GM23338 (cell line): ENCODE data around the gene PXMP4. TPM values are rescaled to one million over a fixed set of nuclear protein-coding genes. Genes with fewer than 3 reads are reported as not detected.

Experiments
- ATAC-seq: fragments of 200-7000 bp; cut with Tn5 transposase; 3 replicates; pipeline ENCODE4 v1.9.1; 2020
- DNase-seq: peaks from one replicate; pipeline ENCODE4 v3.0.0-alpha.2; 2015; ENCODE audit warnings: low spot score
- H2AFZ ChIP-seq: fragments of 200-600 bp; sonication (generic); 2 replicates; pipeline ENCODE4 v1.8.0; 2016; ENCODE audit warnings: antibody characterized with exemption, mild to moderate bottlenecking, moderate library complexity
- H3F3A ChIP-seq: fragments of 200-600 bp; sonication (generic); replicated peaks from 2 replicates; pipeline ENCODE4 v1.8.0; 2017; ENCODE audit warnings: antibody characterized with exemption, mixed run types, low read depth
- H3K27ac ChIP-seq: fragments of 200-600 bp; sonication (generic); 2 replicates; pipeline ENCODE4 v1.6.1; 2016; ENCODE audit warnings: low read depth
- H3K27me3 ChIP-seq: fragments of 200-600 bp; sonication (generic); 2 replicates; pipeline ENCODE4 v1.8.0; 2016; ENCODE audit warnings: mild to moderate bottlenecking, mixed run types, moderate library complexity; ENCODE audit not compliant: insufficient read depth
- H3K36me3 ChIP-seq: fragments of 200-600 bp; sonication (generic); 2 replicates; pipeline ENCODE4 v1.8.0; 2016; ENCODE audit warnings: mild to moderate bottlenecking; ENCODE audit not compliant: insufficient read depth
- H3K4me1 ChIP-seq: fragments of 200-600 bp; sonication (generic); 2 replicates; pipeline ENCODE4 v1.8.0; 2016; ENCODE audit warnings: mild to moderate bottlenecking, moderate library complexity; ENCODE audit not compliant: insufficient read depth
- H3K4me2 ChIP-seq: fragments of 200-600 bp; sonication (generic); 2 replicates; pipeline ENCODE4 v1.7.1; 2017; ENCODE audit warnings: mixed run types
- H3K4me3 ChIP-seq: fragments of 200-600 bp; sonication (generic); 2 replicates; pipeline ENCODE4 v1.6.1; 2016; ENCODE audit warnings: mixed run types
- H3K79me2 ChIP-seq: fragments of 200-600 bp; sonication (generic); replicated peaks from 2 replicates; pipeline ENCODE4 v1.8.0; 2017; ENCODE audit warnings: mild to moderate bottlenecking; ENCODE audit not compliant: insufficient read depth
- H3K9me2 ChIP-seq: fragments of 200-600 bp; sonication (generic); 2 replicates; pipeline ENCODE4 v1.8.0; 2017; ENCODE audit not compliant: insufficient read depth
- H4K20me1 ChIP-seq: fragments of 200-600 bp; sonication (generic); replicated peaks from 2 replicates; pipeline ENCODE4 v1.8.0; 2017; ENCODE audit warnings: mild to moderate bottlenecking; ENCODE audit not compliant: insufficient read depth
- H3K27ac Mint-ChIP-seq: 2 replicates; pipeline ENCODE4 v1.8.0; 2020; ENCODE audit warnings: inconsistent platforms, mild to moderate bottlenecking, moderate library complexity, mixed read lengths
- H3K27me3 Mint-ChIP-seq: 3 replicates; pipeline ENCODE4 v1.8.0; 2022; ENCODE audit warnings: low read depth, mild to moderate bottlenecking, moderate library complexity, mixed read lengths, inconsistent platforms; ENCODE audit not compliant: insufficient read depth, poor library complexity
- H3K36me3 Mint-ChIP-seq: 3 replicates; pipeline ENCODE4 v1.8.0; 2021; ENCODE audit warnings: low read depth, mild to moderate bottlenecking, inconsistent platforms, moderate library complexity, mixed read lengths
- H3K4me1 Mint-ChIP-seq: 3 replicates; pipeline ENCODE4 v1.8.0; 2020; ENCODE audit warnings: mild to moderate bottlenecking, inconsistent platforms, mixed read lengths
- H3K4me3 Mint-ChIP-seq: 3 replicates; pipeline ENCODE4 v1.8.0; 2021; ENCODE audit warnings: moderate library complexity, mild to moderate bottlenecking, inconsistent platforms, mixed read lengths
- H3K9me3 Mint-ChIP-seq: 3 replicates; pipeline ENCODE4 v1.8.0; 2020; ENCODE audit warnings: moderate library complexity, mild to moderate bottlenecking, inconsistent platforms, mixed read lengths
- CREB1 ChIP-seq: fragments of 250-450 bp; sonication (Bioruptor Pico); IDR thresholded peaks from 2 replicates; pipeline ENCODE4 v1.5.0; 2020; ENCODE audit warnings: low read depth, mild to moderate bottlenecking, moderate library complexity
- CTCF ChIP-seq, 2 experiments: fragments of 200-600 bp in 1 of 2; sonication (generic) in 1 of 2; conservative IDR thresholded peaks; 2 replicates each; pipeline versions ENCODE4 v1.5.1 to v1.6.1; 2016 to 2017; ENCODE audit warnings: antibody characterized with exemption in 2 of 2, low read depth in 2 of 2, mild to moderate bottlenecking in 2 of 2, moderate library complexity in 1 of 2
- ETS1 ChIP-seq: IDR thresholded peaks from 2 replicates; pipeline ENCODE4 v1.6.1; 2016; ENCODE audit warnings: antibody characterized with exemption
- EZH2 ChIP-seq: fragments of 200-600 bp; sonication (generic); IDR thresholded peaks from one replicate; pipeline ENCODE4 v1.8.0; 2017; ENCODE audit warnings: antibody characterized with exemption, mild to moderate bottlenecking, low read depth; ENCODE audit not compliant: unreplicated experiment
- EZH2phosphoT487 ChIP-seq: fragments of 200-600 bp; sonication (generic); IDR thresholded peaks from one replicate; pipeline ENCODE4 v1.8.1; 2018; ENCODE audit warnings: antibody characterized with exemption; ENCODE audit not compliant: unreplicated experiment
- JUNB ChIP-seq: IDR thresholded peaks from one replicate; pipeline ENCODE4 v1.6.1; 2016; ENCODE audit warnings: antibody characterized with exemption; ENCODE audit not compliant: unreplicated experiment
- NANOG ChIP-seq: IDR thresholded peaks from 2 replicates; pipeline ENCODE4 v1.6.1; 2016; ENCODE audit warnings: antibody characterized with exemption, borderline replicate concordance
- POLR2AphosphoS5 ChIP-seq: IDR thresholded peaks from 2 replicates; pipeline ENCODE4 v1.6.1; 2016; ENCODE audit warnings: antibody characterized with exemption, low read depth
- REST ChIP-seq: IDR thresholded peaks from one replicate; pipeline ENCODE4 v1.6.1; 2018; ENCODE audit warnings: antibody characterized with exemption; ENCODE audit not compliant: unreplicated experiment
- STAT1 ChIP-seq: IDR thresholded peaks from one replicate; pipeline ENCODE4 v1.6.1; 2016; ENCODE audit warnings: antibody characterized with exemption; ENCODE audit not compliant: unreplicated experiment
- ZNF114 ChIP-seq: fragments of 250-450 bp; sonication (Bioruptor Pico); IDR thresholded peaks from 2 replicates; pipeline ENCODE4 v1.5.0; 2020; ENCODE audit warnings: mild to moderate bottlenecking, moderate library complexity
- ZNF331 ChIP-seq: fragments of 250-450 bp; sonication (Bioruptor Pico); IDR thresholded peaks from 2 replicates; pipeline ENCODE4 v1.5.0; 2020; ENCODE audit warnings: low read depth, mild to moderate bottlenecking, moderate library complexity
- polyA plus RNA-seq: library from polyadenylated mRNA; unstranded; fragments of >200 nt; fragmentation: Nextera tagmentation; extraction: Ambion mirVana; gene quantifications from 2 replicates; pipeline ENCODE4 v1.2.1, GENCODE V29; 2016
- total RNA-seq: library from RNA; depleted of rRNA; stranded (reverse); fragments of >200 nt; shearing (Covaris generic); gene quantifications from 2 replicates; pipeline ENCODE4 v1.2.3, GENCODE V29; 2014

PXMP4 gene
- total and polyA plus RNA-seq, 2 experiments from 2014 or later, result 1.2 to 3.5 TPM

GRCh38 chr20:33757458-33757857, 37.3 kb upstream of the PXMP4 start:
- H3K4me2 ChIP-seq, result no peak overlapping the region
- no peaks in the 10 kb centered on the region for H3K27me3 ChIP-seq
- peaks cover 3% of the 10 kb centered on the region; the same call in 1 of the 2 replicates for H3K36me3 ChIP-seq
- H3K4me3 ChIP-seq, result no peak overlapping the region
- H3K9me2 ChIP-seq, result no peaks in the 10 kb centered on the region
- Mint-ChIP-seq H3K4me1 (peaks cover 6% of the 10 kb centered on the region; the same call in 2 of the 3 replicates), H3K36me3 (peaks cover 30% of the 10 kb centered on the region), H3K27me3 (peaks cover 10% of the 10 kb centered on the region), H3K9me3 (no peaks in the 10 kb centered on the region), H3K4me3 (no peak overlapping the region), H3K27ac (no peak overlapping the region)
- TF ChIP-seq EZH2 (no peak), CTCF (conservative IDR thresholded peaks at IDR 0.05; ENCODE audit: low read depth in 2 of 2) (no peak), ZNF114 (CRISPR knock-in tag) (no peak), JUNB (no peak), STAT1 (no peak), EZH2phosphoT487 (no peak), CREB1 (CRISPR knock-in tag) (no peak), POLR2AphosphoS5 (no peak), REST (no peak), NANOG (no peak)
- H3K4me1 ChIP-seq, result no peaks in the 10 kb centered on the region
- H3K27ac ChIP-seq, result no peak overlapping the region
- no peak for ATAC-seq
- H4K20me1 ChIP-seq, result no peaks in the 10 kb centered on the region
- DNase-seq, result no peak
- H2AFZ ChIP-seq, result no peak overlapping the region
- no peaks in the 10 kb centered on the region for H3F3A ChIP-seq
- H3K79me2 ChIP-seq, result no peaks in the 10 kb centered on the region

GRCh38 chr20:33757046-33757445, 36.9 kb upstream of the PXMP4 start:
- TF ChIP-seq ETS1 (no peak), JUNB (no peak), POLR2AphosphoS5 (no peak), STAT1 (no peak), CTCF (conservative IDR thresholded peaks at IDR 0.05; ENCODE audit: low read depth in 2 of 2) (no peak), CREB1 (CRISPR knock-in tag) (no peak), ZNF331 (CRISPR knock-in tag) (no peak)
- no peak for ATAC-seq
- no peak for DNase-seq
- Mint-ChIP-seq H3K4me3 (no peak overlapping the region), H3K36me3 (peaks cover 30% of the 10 kb centered on the region), H3K9me3 (no peaks in the 10 kb centered on the region), H3K27me3 (peaks cover 10% of the 10 kb centered on the region), H3K27ac (no peak overlapping the region), H3K4me1 (peaks cover 6% of the 10 kb centered on the region; the same call in 2 of the 3 replicates)
- no peaks in the 10 kb centered on the region for H3K79me2 ChIP-seq
- H3K4me3 ChIP-seq, result no peak overlapping the region
- H3F3A ChIP-seq, result no peaks in the 10 kb centered on the region
- H3K27ac ChIP-seq, result no peak overlapping the region; the same call in 1 of the 2 replicates
- H3K9me2 ChIP-seq, result no peaks in the 10 kb centered on the region
- H3K4me1 ChIP-seq, result no peaks in the 10 kb centered on the region
- no peaks in the 10 kb centered on the region for H3K27me3 ChIP-seq
- no peak overlapping the region for H2AFZ ChIP-seq
- H3K36me3 ChIP-seq, result peaks cover 3% of the 10 kb centered on the region; the same call in 1 of the 2 replicates
- no peaks in the 10 kb centered on the region for H4K20me1 ChIP-seq
- H3K4me2 ChIP-seq, result no peak overlapping the region
